OCI-LY7 (cell line): Measurements from ENCODE around the gene TBC1D24. TPM values are rescaled to one million over a fixed set of nuclear protein-coding genes. Genes with fewer than 3 reads are reported as not detected.

Source experiments
- BruUV-seq: library from RNA; stranded (reverse); fragments of 400-500 nt; replicated peaks from 2 replicates; lab custom pipeline; 2021; lab: Mats Ljungman, UMichigan
- CTCF ChIA-PET: fragments of 300-600 bp; sonication (Branson Sonifier 250); formaldehyde crosslinking; loops from one replicate; lab custom pipeline; 2022; ENCODE audit warnings: antibody characterized with exemption; ENCODE audit not compliant: unreplicated experiment; lab: Charles Lee
- POLR2A ChIA-PET: fragments of 300-600 bp; sonication (Branson Sonifier 250); formaldehyde crosslinking; loops from one replicate; lab custom pipeline; 2022; ENCODE audit warnings: antibody characterized with exemption; lab: Charles Lee
- DNase-seq: peaks from one replicate; pipeline ENCODE4 v3.0.0-alpha.2; 2015; ENCODE audit warnings: low spot score
- H2AFZ ChIP-seq: fragments of 200-600 bp; sonication (generic), shearing (Covaris generic); 2 replicates; pipeline ENCODE4 v1.6.1; 2014; ENCODE audit warnings: mild to moderate bottlenecking, antibody characterized with exemption, low read length, moderate library complexity
- H3K27ac ChIP-seq: fragments of 200-600 bp; sonication (generic); 2 replicates; pipeline ENCODE4 v1.5.1; 2014; ENCODE audit warnings: mixed run types, low read depth, mild to moderate bottlenecking, moderate library complexity, low read length, inconsistent platforms; ENCODE audit not compliant: poor library complexity, severe bottlenecking
- H3K36me3 ChIP-seq: fragments of 200-600 bp; sonication (generic); 2 replicates; pipeline ENCODE4 v1.6.1; 2014; ENCODE audit warnings: mild to moderate bottlenecking, antibody characterized with exemption, low read length, moderate library complexity, mixed read lengths; ENCODE audit not compliant: insufficient read depth
- H3K4me1 ChIP-seq: fragments of 200-600 bp; sonication (generic); 2 replicates; pipeline ENCODE4 v1.5.1; 2014; ENCODE audit warnings: mild to moderate bottlenecking, low read length; ENCODE audit not compliant: insufficient read depth, poor library complexity, severe bottlenecking
- H3K4me2 ChIP-seq: fragments of 200-600 bp; sonication (generic); 2 replicates; pipeline ENCODE4 v1.6.1; 2014; ENCODE audit warnings: mild to moderate bottlenecking, low read length
- H3K4me3 ChIP-seq: fragments of 200-600 bp; sonication (generic); 2 replicates; pipeline ENCODE4 v1.5.1; 2014; ENCODE audit warnings: mild to moderate bottlenecking, low read depth, low read length; ENCODE audit not compliant: poor library complexity, severe bottlenecking
- H3K79me2 ChIP-seq: fragments of 200-600 bp; sonication (generic); 2 replicates; pipeline ENCODE4 v1.6.1; 2016; ENCODE audit warnings: low read depth, mild to moderate bottlenecking, low read length, moderate library complexity, mixed read lengths; ENCODE audit not compliant: insufficient read depth
- H3K9me2 ChIP-seq: fragments of 200-600 bp; sonication (generic); 2 replicates; pipeline ENCODE4 v1.6.1; 2016; ENCODE audit warnings: mild to moderate bottlenecking, low read length, mixed read lengths; ENCODE audit not compliant: insufficient read depth
- H3K9me3 ChIP-seq: fragments of 200-600 bp; sonication (generic); 2 replicates; pipeline ENCODE4 v1.6.1; 2014; ENCODE audit warnings: mild to moderate bottlenecking, mixed run types, low read length, mixed read lengths
- H4K20me1 ChIP-seq: fragments of 200-600 bp; sonication (generic); 2 replicates; pipeline ENCODE4 v1.6.1; 2014; ENCODE audit warnings: mild to moderate bottlenecking, antibody characterized with exemption, low read length, moderate library complexity, mixed read lengths; ENCODE audit not compliant: insufficient read depth
- CTCF ChIP-seq: fragments of 200-600 bp; sonication (generic); conservative IDR thresholded peaks from 2 replicates; pipeline ENCODE4 v1.5.1; 2014; ENCODE audit warnings: mild to moderate bottlenecking, antibody characterized with exemption, low read length, moderate library complexity, mixed read lengths
- EZH2phosphoT487 ChIP-seq: fragments of 200-600 bp; sonication (generic); IDR thresholded peaks from 2 replicates; pipeline ENCODE4 v1.6.1; 2018; ENCODE audit warnings: low read depth, borderline replicate concordance, mild to moderate bottlenecking, mixed run types, antibody characterized with exemption, low read length, moderate library complexity, mixed read lengths
- intact Hi-C: fragments of 100-400 bp; cut with micrococcal nuclease; formaldehyde crosslinking; loops from one replicate; pipeline ENCODE4 v1.10.0; 2022; ENCODE audit not compliant: unreplicated experiment
- total RNA-seq, 2 experiments: library from RNA; depleted of rRNA in 1 of 2; stranded (reverse); fragments of >200 nt in 1 of 2; shearing (Covaris generic) in 1 of 2; gene quantifications; 2 replicates each; pipeline ENCODE4 v1.2.3, GENCODE V29; 2014 to 2022

Gene TBC1D24
- total RNA-seq, 2 experiments from 2014 or later = 23.4 to 34.7 TPM

- peak; percentile 47 for DNase-seq
- ChIA-PET CTCF (interaction anchor here (0.7 to 1.6 kb wide), 2 partner anchors 10 to 761 kb away, joined by 3 to 4 read pairs; no protein-coding TSS in a partner anchor), POLR2A (interaction anchor here (0.7 to 1.9 kb wide), 4 partner anchors 9 to 253 kb away, joined by 3 to 11 read pairs (median 6); partner anchors contain the start of gene NTN3)
- H3K9me3 ChIP-seq = no peaks in the 10 kb centered on the region
- BruUV-seq = no TSS peak
- H3K4me2 ChIP-seq = peak overlapping the region; percentile 99
- no peak overlapping the region; the same call in 1 of the 2 replicates for H2AFZ ChIP-seq
- H3K27ac ChIP-seq = peak overlapping the region; percentile 69
- H3K36me3 ChIP-seq = peaks cover 75% of the 10 kb centered on the region
- intact Hi-C loops = no loop called here
- H3K79me2 ChIP-seq = peaks cover 18% of the 10 kb centered on the region; the same call in 1 of the 2 replicates
- no peaks in the 10 kb centered on the region for H3K9me2 ChIP-seq
- no peaks in the 10 kb centered on the region for H4K20me1 ChIP-seq
- H3K4me3 ChIP-seq = peak overlapping the region; percentile 79
- no peak for TF ChIP-seq EZH2phosphoT487
- TF ChIP-seq CTCF = no peak
- H3K4me1 ChIP-seq = peaks cover 36% of the 10 kb centered on the region
These were observed 15.9 kb upstream of the TBC1D24 start for GRCh38 chr16:2458887-2459646.

GRCh38 chr16:2459647-2460390 is 15.1 kb upstream of the TBC1D24 start, which contains the start of gene TEDC2:
Gene TEDC2, plus strand, starts transcription at chr16:2460109. Its CDS starts 36 bp downstream, at chr16:2460145.
- Histone ChIP-seq H3K4me3 (peak within 1 kb of the TSS; percentile 79), H3K9me3 (no peaks in the 10 kb centered on the region)

More at GRCh38 chr16:2459647-2460390, 15.1 kb upstream of the TBC1D24 start, which contains the start of gene TEDC2:
- DNase-seq = peak; percentile 98
- BruUV-seq = no TSS peak
- intact Hi-C loops = no loop called here
- no peaks in the 10 kb centered on the region for H3K9me2 ChIP-seq
- no peaks in the 10 kb centered on the region for H4K20me1 ChIP-seq
- CTCF ChIA-PET = interaction anchor here (0.7 to 1.6 kb wide), 2 partner anchors 9 to 762 kb away, joined by 3 to 4 read pairs; no protein-coding TSS in a partner anchor
- peaks cover 76% of the 10 kb centered on the region for H3K36me3 ChIP-seq
- POLR2A ChIA-PET = interaction anchor here (0.6 to 1.9 kb wide), 5 partner anchors 9 to 253 kb away, joined by 3 to 11 read pairs (median 4); partner anchors contain the start of gene NTN3
- no peak within 1 kb of the TSS; the same call in 1 of the 2 replicates for H2AFZ ChIP-seq
- H3K27ac ChIP-seq = peak within 1 kb of the TSS; percentile 69
- H3K79me2 ChIP-seq = peaks cover 18% of the 10 kb centered on the region; the same call in 1 of the 2 replicates
- TF ChIP-seq EZH2phosphoT487 = no peak
- 0 out of 2 replicates have a peak, but pooled peaks have one; percentile 25 for TF ChIP-seq CTCF
- H3K4me2 ChIP-seq = peak within 1 kb of the TSS; percentile 99
- H3K4me1 ChIP-seq = peaks cover 36% of the 10 kb centered on the region
